ENCODE results near the gene CPNE8. TPM values are rescaled to one million over a fixed set of nuclear protein-coding genes. Genes with fewer than 3 reads are reported as not detected.

The CPNE8 gene
- total RNA-seq, 1 experiment from 2014 or later: 10.7 TPM

DNA sequence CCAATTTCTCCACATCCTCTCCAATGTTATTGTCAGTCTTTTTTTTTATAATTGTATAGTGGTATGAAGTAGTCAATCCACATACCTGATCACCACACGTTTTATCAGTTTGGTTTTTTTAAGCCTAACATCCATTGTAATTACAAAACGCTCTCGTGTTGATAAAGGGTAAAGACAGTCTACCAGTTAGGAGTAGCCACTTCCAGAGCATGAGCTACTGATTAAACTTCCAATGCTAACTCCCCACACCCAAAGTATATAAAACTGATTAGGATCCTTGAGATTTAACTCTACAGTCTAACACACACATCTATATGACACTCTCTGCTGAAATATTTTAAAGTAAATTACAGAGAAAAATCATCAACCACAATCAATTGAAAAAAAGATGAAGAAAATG is 20.7 kb downstream of the CPNE8 start:
- H3K4me3 ChIP-seq: no peak overlapping the region
- intact Hi-C loops (cut with micrococcal nuclease; ENCODE audit: unreplicated experiment): no loop called here
- H3K36me3 ChIP-seq (ENCODE audit: low read depth): no peaks in the 10 kb centered on the region
- H3K27ac ChIP-seq: no peak overlapping the region
- no peak overlapping the region for H3K4me2 ChIP-seq
- no peaks in the 10 kb centered on the region for H3K79me2 ChIP-seq (ENCODE audit: low read depth)
- ChIA-PET CTCF (no interaction called here), POLR2A (ENCODE audit: unreplicated experiment) (no interaction called here)
- no TSS peak for BruUV-seq (replicated peaks)
- H3K4me1 ChIP-seq (replicated peaks; ENCODE audit: insufficient read depth): no peaks in the 10 kb centered on the region
- H2AFZ ChIP-seq: no peak overlapping the region
- H3K27me3 ChIP-seq (ENCODE audit: insufficient read depth, low read depth): no peaks in the 10 kb centered on the region
- no peaks in the 10 kb centered on the region for H3K9me2 ChIP-seq (ENCODE audit: insufficient read depth)
- no peaks in the 10 kb centered on the region for H4K20me1 ChIP-seq (ENCODE audit: insufficient read depth)
- H3K9me3 ChIP-seq (ENCODE audit: insufficient read depth, low read depth): no peaks in the 10 kb centered on the region
- H3F3A ChIP-seq (ENCODE audit: insufficient read depth, low read depth): no peaks in the 10 kb centered on the region
- TF ChIP-seq EZH2 (IDR thresholded peaks at IDR 0.05; ENCODE audit: low read depth): no peak
- TF ChIP-seq, protein P1, sequence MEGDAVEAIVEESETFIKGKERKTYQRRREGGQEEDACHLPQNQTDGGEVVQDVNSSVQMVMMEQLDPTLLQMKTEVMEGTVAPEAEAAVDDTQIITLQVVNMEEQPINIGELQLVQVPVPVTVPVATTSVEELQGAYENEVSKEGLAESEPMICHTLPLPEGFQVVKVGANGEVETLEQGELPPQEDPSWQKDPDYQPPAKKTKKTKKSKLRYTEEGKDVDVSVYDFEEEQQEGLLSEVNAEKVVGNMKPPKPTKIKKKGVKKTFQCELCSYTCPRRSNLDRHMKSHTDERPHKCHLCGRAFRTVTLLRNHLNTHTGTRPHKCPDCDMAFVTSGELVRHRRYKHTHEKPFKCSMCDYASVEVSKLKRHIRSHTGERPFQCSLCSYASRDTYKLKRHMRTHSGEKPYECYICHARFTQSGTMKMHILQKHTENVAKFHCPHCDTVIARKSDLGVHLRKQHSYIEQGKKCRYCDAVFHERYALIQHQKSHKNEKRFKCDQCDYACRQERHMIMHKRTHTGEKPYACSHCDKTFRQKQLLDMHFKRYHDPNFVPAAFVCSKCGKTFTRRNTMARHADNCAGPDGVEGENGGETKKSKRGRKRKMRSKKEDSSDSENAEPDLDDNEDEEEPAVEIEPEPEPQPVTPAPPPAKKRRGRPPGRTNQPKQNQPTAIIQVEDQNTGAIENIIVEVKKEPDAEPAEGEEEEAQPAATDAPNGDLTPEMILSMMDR (conservative IDR thresholded peaks at IDR 0.05): no peak
- DNase-seq: no peak

DNA sequence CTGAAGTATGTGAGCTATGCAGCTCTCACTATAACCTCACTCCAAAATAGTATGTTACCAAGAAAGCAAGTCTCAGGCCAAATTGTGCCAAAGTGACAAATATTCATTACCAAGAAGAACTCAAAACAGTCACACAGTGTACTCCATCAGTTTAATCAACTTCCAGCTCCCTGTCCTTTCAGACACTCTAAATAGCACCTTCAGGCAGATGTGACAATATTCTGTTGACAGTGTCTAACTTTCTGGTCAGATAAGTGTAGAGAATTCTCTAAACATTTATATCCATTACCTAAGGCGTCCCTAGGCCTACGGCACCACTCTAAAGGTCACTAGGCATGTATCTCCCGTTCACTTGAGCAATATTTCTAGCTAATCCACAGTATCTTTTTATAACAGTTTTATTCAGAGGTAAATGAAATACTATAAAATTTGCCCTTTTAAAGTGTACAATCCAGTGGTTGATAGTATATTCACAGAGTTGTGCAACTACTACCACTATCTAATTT is 21.7 kb downstream of the CPNE8 start:
- no TSS peak for BruUV-seq (replicated peaks)
- CTCF ChIA-PET: interaction anchor here (0.7 kb wide), 2 partner anchors 22 to 24 kb away, joined by 4 read pairs; partner anchors contain the start of gene CPNE8
- H2AFZ ChIP-seq: no peak overlapping the region
- no peaks in the 10 kb centered on the region for H3K9me2 ChIP-seq (ENCODE audit: insufficient read depth)
- no peak for TF ChIP-seq EZH2 (IDR thresholded peaks at IDR 0.05; ENCODE audit: low read depth)
- TF ChIP-seq, protein P1 (conservative IDR thresholded peaks at IDR 0.05): no peak
- H3F3A ChIP-seq (ENCODE audit: insufficient read depth, low read depth): no peaks in the 10 kb centered on the region
- POLR2A ChIA-PET (ENCODE audit: unreplicated experiment): no interaction called here
- no peak overlapping the region for H3K27ac ChIP-seq
- H4K20me1 ChIP-seq (ENCODE audit: insufficient read depth): no peaks in the 10 kb centered on the region
- H3K79me2 ChIP-seq (ENCODE audit: low read depth): no peaks in the 10 kb centered on the region
- intact Hi-C loops (cut with micrococcal nuclease; ENCODE audit: unreplicated experiment): no loop called here
- H3K9me3 ChIP-seq (ENCODE audit: insufficient read depth, low read depth): no peaks in the 10 kb centered on the region
- H3K4me2 ChIP-seq: no peak overlapping the region
- H3K27me3 ChIP-seq (ENCODE audit: insufficient read depth, low read depth): no peaks in the 10 kb centered on the region
- DNase-seq: no peak
- no peaks in the 10 kb centered on the region for H3K4me1 ChIP-seq (replicated peaks; ENCODE audit: insufficient read depth)
- no peaks in the 10 kb centered on the region for H3K36me3 ChIP-seq (ENCODE audit: low read depth)
- H3K4me3 ChIP-seq: no peak overlapping the region

- Histone ChIP-seq H3K9me2 (ENCODE audit: insufficient read depth) (no peaks in the 10 kb centered on the region), H3K79me2 (ENCODE audit: low read depth) (no peaks in the 10 kb centered on the region), H2AFZ (no peak overlapping the region), H3K36me3 (ENCODE audit: low read depth) (no peaks in the 10 kb centered on the region), H3K9me3 (ENCODE audit: insufficient read depth, low read depth) (no peaks in the 10 kb centered on the region), H3K4me3 (no peak overlapping the region), H4K20me1 (ENCODE audit: insufficient read depth) (no peaks in the 10 kb centered on the region), H3K27ac (no peak overlapping the region), H3F3A (ENCODE audit: insufficient read depth, low read depth) (no peaks in the 10 kb centered on the region), H3K4me2 (no peak overlapping the region), H3K27me3 (ENCODE audit: insufficient read depth, low read depth) (no peaks in the 10 kb centered on the region), H3K4me1 (replicated peaks; ENCODE audit: insufficient read depth) (no peaks in the 10 kb centered on the region)
- intact Hi-C loops (cut with micrococcal nuclease; ENCODE audit: unreplicated experiment): no loop called here
- BruUV-seq (replicated peaks): no TSS peak
- TF ChIP-seq, protein P1 (conservative IDR thresholded peaks at IDR 0.05): no peak
- no peak for TF ChIP-seq EZH2 (IDR thresholded peaks at IDR 0.05; ENCODE audit: low read depth)
- ChIA-PET CTCF (no interaction called here), POLR2A (ENCODE audit: unreplicated experiment) (no interaction called here)
- DNase-seq: no peak
These were observed 25.1 kb downstream of the CPNE8 start for GRCh38 chr12:38880288-38880687.
